AG04450 (cell line): ENCODE data around the gene WDFY4. TPM values are rescaled to one million over a fixed set of nuclear protein-coding genes. Genes with fewer than 3 reads are reported as not detected.

Source experiments
- CTCF ChIA-PET: fragments of 300-600, 350-600 bp; formaldehyde crosslinking; extraction: SDS; loops from one replicate; lab custom pipeline; 2022; ENCODE audit warnings: antibody characterized with exemption, inconsistent platforms; lab: Charles Lee
- POLR2A ChIA-PET: fragments of 350-600 bp; formaldehyde crosslinking; extraction: SDS; loops from one replicate; lab custom pipeline; 2021; ENCODE audit warnings: antibody characterized with exemption, inconsistent platforms; lab: Yijun Ruan, JAX
- DNase-seq: peaks from one replicate; pipeline ENCODE4 v3.0.0-alpha.2; 2011; ENCODE audit warnings: low read depth, low spot score
- H3K27ac ChIP-seq: one replicate; pipeline ENCODE4 v1.5.1; 2012; ENCODE audit warnings: low read depth, low read length, control low read depth
- H3K27me3 ChIP-seq: one replicate; pipeline ENCODE4 v1.6.0; 2012; ENCODE audit warnings: low read length; ENCODE audit not compliant: control insufficient read depth, insufficient read depth
- H3K4me3 ChIP-seq: 2 replicates; pipeline ENCODE4 v1.5.1; 2011; ENCODE audit warnings: mild to moderate bottlenecking, low read depth, low read length, control low read depth
- H3K9me3 ChIP-seq: 2 replicates; pipeline ENCODE4 v1.5.1; 2012; ENCODE audit warnings: low read length; ENCODE audit not compliant: control insufficient read depth, insufficient read depth
- CTCF ChIP-seq: IDR thresholded peaks from 2 replicates; pipeline ENCODE4 v1.5.1; 2011; ENCODE audit warnings: low read depth, low read length, control low read depth, inconsistent platforms
- polyA plus RNA-seq: library from polyadenylated mRNA; depleted of rRNA; stranded (reverse); fragments of >200 nt; gene quantifications from 2 replicates; pipeline ENCODE4 v1.2.3, GENCODE V29; 2011

The WDFY4 gene
- polyA plus RNA-seq, 1 experiment, result not detected

GRCh38 chr10:48929413-48929990, 244.8 kb downstream of the WDFY4 start:
- DNase-seq, result no peak
- POLR2A ChIA-PET, result no interaction called here
- no peak overlapping the region for H3K27ac ChIP-seq
- H3K27me3 ChIP-seq, result peaks cover 13% of the 10 kb centered on the region
- H3K9me3 ChIP-seq, result no peaks in the 10 kb centered on the region
- CTCF ChIA-PET, result no interaction called here
- no peak for TF ChIP-seq CTCF
- no peak overlapping the region for H3K4me3 ChIP-seq

DNA sequence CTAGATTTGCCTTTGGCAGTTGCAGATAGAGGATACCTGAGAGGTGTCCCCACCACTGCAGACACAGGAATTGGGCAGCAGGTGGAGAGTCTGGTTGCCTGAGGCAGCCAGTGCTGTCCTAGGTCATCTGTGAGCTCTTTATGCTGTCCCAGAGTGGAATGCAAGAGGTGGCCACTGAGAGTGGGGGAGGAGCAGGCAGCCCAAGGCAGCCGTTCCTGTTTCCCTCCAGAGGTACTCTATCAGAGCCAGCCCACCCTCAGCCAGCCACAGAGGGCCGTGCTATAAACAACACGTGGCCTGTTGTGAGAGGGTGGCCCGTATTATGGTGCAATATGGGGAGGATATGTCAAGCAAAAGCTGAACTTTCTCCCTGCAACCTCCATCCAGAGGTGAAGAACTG, 246.5 kb downstream of the WDFY4 start:
- peaks cover 20% of the 10 kb centered on the region for H3K27me3 ChIP-seq
- no peak for DNase-seq

DNA sequence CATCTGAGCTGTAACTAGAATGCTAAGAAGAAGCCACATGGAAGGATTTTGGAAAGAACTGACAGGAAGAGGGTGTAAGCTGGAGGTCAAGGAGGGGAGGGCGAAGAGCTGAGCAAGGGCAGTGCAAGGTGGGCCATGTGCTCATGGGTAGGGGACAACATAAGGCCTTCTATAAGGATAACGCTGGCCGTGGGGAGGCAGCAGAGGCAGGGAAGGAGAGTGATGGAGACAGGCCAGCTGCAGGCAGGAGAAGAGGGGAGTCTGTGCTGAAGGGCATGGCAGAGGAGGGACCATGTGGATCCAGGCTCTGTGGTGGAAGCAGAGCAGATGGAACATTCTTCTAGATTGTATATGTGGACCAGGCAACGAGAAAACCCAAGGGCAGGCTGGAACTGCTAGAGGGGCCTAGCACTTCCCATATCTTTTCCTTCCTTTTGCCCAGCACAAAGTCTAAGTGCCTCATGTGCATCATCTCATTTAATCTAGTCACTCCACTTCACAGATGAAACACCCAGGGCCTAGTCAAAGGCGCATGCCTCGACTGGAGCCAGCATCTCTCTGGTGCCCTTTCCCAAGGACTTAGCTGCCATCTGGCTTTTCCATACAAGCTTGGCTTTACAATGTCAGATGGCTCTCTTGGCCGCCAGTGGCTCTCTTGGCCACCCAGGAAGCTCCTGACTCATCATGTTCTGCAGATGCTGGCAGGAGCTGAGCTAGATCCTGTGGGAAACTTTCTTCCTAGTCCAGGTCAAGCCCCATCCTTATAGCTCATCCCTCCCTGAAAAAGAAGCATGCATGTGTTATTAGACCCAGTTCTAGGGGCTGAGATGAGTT, 248.4 kb downstream of the WDFY4 start:
- ChIA-PET CTCF (no interaction called here), POLR2A (no interaction called here)
- Histone ChIP-seq H3K27me3 (peaks cover 15% of the 10 kb centered on the region), H3K9me3 (no peaks in the 10 kb centered on the region), H3K27ac (no peak overlapping the region), H3K4me3 (no peak overlapping the region)
- no peak for TF ChIP-seq CTCF
- no peak for DNase-seq

More for the DNA sequence above, 246.5 kb downstream of the WDFY4 start:
- TF ChIP-seq CTCF, result no peak
- ChIA-PET CTCF (no interaction called here), POLR2A (no interaction called here)
- Histone ChIP-seq H3K4me3 (no peak overlapping the region), H3K27ac (no peak overlapping the region), H3K9me3 (no peaks in the 10 kb centered on the region)

- Histone ChIP-seq H3K27me3 (peaks cover 12% of the 10 kb centered on the region), H3K27ac (no peak overlapping the region), H3K4me3 (no peak overlapping the region), H3K9me3 (no peaks in the 10 kb centered on the region)
- TF ChIP-seq CTCF, result no peak
- POLR2A ChIA-PET, result no interaction called here
- CTCF ChIA-PET, result no interaction called here
- no peak for DNase-seq
Observed at GRCh38 chr10:48934672-48935501, 250.2 kb downstream of the WDFY4 start.

GRCh38 chr10:48935577-48935976, 250.9 kb downstream of the WDFY4 start:
- H3K4me3 ChIP-seq, result no peak overlapping the region
- ChIA-PET POLR2A (no interaction called here), CTCF (no interaction called here)
- peaks cover 12% of the 10 kb centered on the region for H3K27me3 ChIP-seq
- H3K9me3 ChIP-seq, result no peaks in the 10 kb centered on the region
- TF ChIP-seq CTCF, result no peak
- DNase-seq, result no peak
- no peak overlapping the region for H3K27ac ChIP-seq
